GM23338 (cell line): ENCODE measurements around the gene MYD88. TPM values are rescaled to one million over a fixed set of nuclear protein-coding genes. Genes with fewer than 3 reads are reported as not detected.

Experiments used
- ATAC-seq: fragments of 200-7000 bp; cut with Tn5 transposase; 3 replicates; pipeline ENCODE4 v1.9.1; 2020
- DNase-seq: peaks from one replicate; pipeline ENCODE4 v3.0.0-alpha.2; 2015; ENCODE audit warnings: low spot score
- H2AFZ ChIP-seq: fragments of 200-600 bp; sonication (generic); 2 replicates; pipeline ENCODE4 v1.8.0; 2016; ENCODE audit warnings: antibody characterized with exemption, mild to moderate bottlenecking, moderate library complexity
- H3F3A ChIP-seq: fragments of 200-600 bp; sonication (generic); replicated peaks from 2 replicates; pipeline ENCODE4 v1.8.0; 2017; ENCODE audit warnings: antibody characterized with exemption, mixed run types, low read depth
- H3K27ac ChIP-seq: fragments of 200-600 bp; sonication (generic); 2 replicates; pipeline ENCODE4 v1.6.1; 2016; ENCODE audit warnings: low read depth
- H3K27me3 ChIP-seq: fragments of 200-600 bp; sonication (generic); 2 replicates; pipeline ENCODE4 v1.8.0; 2016; ENCODE audit warnings: mild to moderate bottlenecking, mixed run types, moderate library complexity; ENCODE audit not compliant: insufficient read depth
- H3K36me3 ChIP-seq: fragments of 200-600 bp; sonication (generic); 2 replicates; pipeline ENCODE4 v1.8.0; 2016; ENCODE audit warnings: mild to moderate bottlenecking; ENCODE audit not compliant: insufficient read depth
- H3K4me1 ChIP-seq: fragments of 200-600 bp; sonication (generic); 2 replicates; pipeline ENCODE4 v1.8.0; 2016; ENCODE audit warnings: mild to moderate bottlenecking, moderate library complexity; ENCODE audit not compliant: insufficient read depth
- H3K4me2 ChIP-seq: fragments of 200-600 bp; sonication (generic); 2 replicates; pipeline ENCODE4 v1.7.1; 2017; ENCODE audit warnings: mixed run types
- H3K4me3 ChIP-seq: fragments of 200-600 bp; sonication (generic); 2 replicates; pipeline ENCODE4 v1.6.1; 2016; ENCODE audit warnings: mixed run types
- H3K79me2 ChIP-seq: fragments of 200-600 bp; sonication (generic); replicated peaks from 2 replicates; pipeline ENCODE4 v1.8.0; 2017; ENCODE audit warnings: mild to moderate bottlenecking; ENCODE audit not compliant: insufficient read depth
- H3K9me2 ChIP-seq: fragments of 200-600 bp; sonication (generic); 2 replicates; pipeline ENCODE4 v1.8.0; 2017; ENCODE audit not compliant: insufficient read depth
- H4K20me1 ChIP-seq: fragments of 200-600 bp; sonication (generic); replicated peaks from 2 replicates; pipeline ENCODE4 v1.8.0; 2017; ENCODE audit warnings: mild to moderate bottlenecking; ENCODE audit not compliant: insufficient read depth
- H3K27ac Mint-ChIP-seq: 2 replicates; pipeline ENCODE4 v1.8.0; 2020; ENCODE audit warnings: inconsistent platforms, mild to moderate bottlenecking, moderate library complexity, mixed read lengths
- H3K27me3 Mint-ChIP-seq: 3 replicates; pipeline ENCODE4 v1.8.0; 2022; ENCODE audit warnings: low read depth, mild to moderate bottlenecking, moderate library complexity, mixed read lengths, inconsistent platforms; ENCODE audit not compliant: insufficient read depth, poor library complexity
- H3K36me3 Mint-ChIP-seq: 3 replicates; pipeline ENCODE4 v1.8.0; 2021; ENCODE audit warnings: low read depth, mild to moderate bottlenecking, inconsistent platforms, moderate library complexity, mixed read lengths
- H3K4me1 Mint-ChIP-seq: 3 replicates; pipeline ENCODE4 v1.8.0; 2020; ENCODE audit warnings: mild to moderate bottlenecking, inconsistent platforms, mixed read lengths
- H3K4me3 Mint-ChIP-seq: 3 replicates; pipeline ENCODE4 v1.8.0; 2021; ENCODE audit warnings: moderate library complexity, mild to moderate bottlenecking, inconsistent platforms, mixed read lengths
- H3K9me3 Mint-ChIP-seq: 3 replicates; pipeline ENCODE4 v1.8.0; 2020; ENCODE audit warnings: moderate library complexity, mild to moderate bottlenecking, inconsistent platforms, mixed read lengths
- CREB1 ChIP-seq: fragments of 250-450 bp; sonication (Bioruptor Pico); IDR thresholded peaks from 2 replicates; pipeline ENCODE4 v1.5.0; 2020; ENCODE audit warnings: low read depth, mild to moderate bottlenecking, moderate library complexity
- NANOG ChIP-seq: IDR thresholded peaks from 2 replicates; pipeline ENCODE4 v1.6.1; 2016; ENCODE audit warnings: antibody characterized with exemption, borderline replicate concordance
- POLR2AphosphoS5 ChIP-seq: IDR thresholded peaks from 2 replicates; pipeline ENCODE4 v1.6.1; 2016; ENCODE audit warnings: antibody characterized with exemption, low read depth
- STAT1 ChIP-seq: IDR thresholded peaks from one replicate; pipeline ENCODE4 v1.6.1; 2016; ENCODE audit warnings: antibody characterized with exemption; ENCODE audit not compliant: unreplicated experiment
- polyA plus RNA-seq: library from polyadenylated mRNA; unstranded; fragments of >200 nt; fragmentation: Nextera tagmentation; extraction: Ambion mirVana; gene quantifications from 2 replicates; pipeline ENCODE4 v1.2.1, GENCODE V29; 2016
- total RNA-seq: library from RNA; depleted of rRNA; stranded (reverse); fragments of >200 nt; shearing (Covaris generic); gene quantifications from 2 replicates; pipeline ENCODE4 v1.2.3, GENCODE V29; 2014
- TF ChIP-seq, protein P1 (sequence below): fragments of 250-450 bp; sonication (Bioruptor Pico); IDR thresholded peaks from 2 replicates; pipeline ENCODE4 v1.5.0; 2020; ENCODE audit warnings: mild to moderate bottlenecking, moderate library complexity
- TF ChIP-seq, protein P2 (sequence below): IDR thresholded peaks from one replicate; pipeline ENCODE4 v1.6.1; 2018; ENCODE audit warnings: antibody characterized with exemption; ENCODE audit not compliant: unreplicated experiment
- TF ChIP-seq, protein P3 (sequence below): IDR thresholded peaks from 2 replicates; pipeline ENCODE4 v1.6.1; 2016; ENCODE audit warnings: antibody characterized with exemption
- TF ChIP-seq, protein P4 (sequence below), 2 experiments: fragments of 200-600 bp in 1 of 2; sonication (generic) in 1 of 2; conservative IDR thresholded peaks; 2 replicates each; pipeline versions ENCODE4 v1.5.1 to v1.6.1; 2016 to 2017; ENCODE audit warnings: antibody characterized with exemption in 2 of 2, low read depth in 2 of 2, mild to moderate bottlenecking in 2 of 2, moderate library complexity in 1 of 2

The MYD88 gene
- total and polyA plus RNA-seq, 2 experiments from 2014 or later: 15.5 to 26.0 TPM

DNA sequence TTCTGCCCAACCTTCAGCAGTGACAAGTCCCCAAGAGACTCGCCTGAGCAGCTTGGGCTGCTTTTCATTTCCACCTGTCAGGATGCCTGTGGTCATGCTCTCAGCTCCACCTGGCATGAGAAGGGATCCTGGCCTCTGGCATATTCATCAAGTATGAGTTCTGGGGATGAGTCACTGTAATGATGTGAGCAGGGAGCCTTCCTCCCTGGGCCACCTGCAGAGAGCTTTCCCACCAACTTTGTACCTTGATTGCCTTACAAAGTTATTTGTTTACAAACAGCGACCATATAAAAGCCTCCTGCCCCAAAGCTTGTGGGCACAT, 3.5 kb downstream of the MYD88 start:
- Histone ChIP-seq H3K4me2 (no peak overlapping the region), H3K79me2 (peaks cover 10% of the 10 kb centered on the region; the same call in 1 of the 2 replicates), H3F3A (peaks cover 9% of the 10 kb centered on the region), H3K36me3 (no peaks in the 10 kb centered on the region), H3K27ac (no peak overlapping the region), H3K27me3 (no peaks in the 10 kb centered on the region), H3K4me3 (no peak overlapping the region), H2AFZ (no peak overlapping the region), H4K20me1 (no peaks in the 10 kb centered on the region), H3K9me2 (no peaks in the 10 kb centered on the region), H3K4me1 (peaks cover 15% of the 10 kb centered on the region)
- H3K4me1 Mint-ChIP-seq: peaks cover 21% of the 10 kb centered on the region
- H3K9me3 Mint-ChIP-seq: peaks cover 6% of the 10 kb centered on the region
- no peak for DNase-seq
- TF ChIP-seq, protein P1, sequence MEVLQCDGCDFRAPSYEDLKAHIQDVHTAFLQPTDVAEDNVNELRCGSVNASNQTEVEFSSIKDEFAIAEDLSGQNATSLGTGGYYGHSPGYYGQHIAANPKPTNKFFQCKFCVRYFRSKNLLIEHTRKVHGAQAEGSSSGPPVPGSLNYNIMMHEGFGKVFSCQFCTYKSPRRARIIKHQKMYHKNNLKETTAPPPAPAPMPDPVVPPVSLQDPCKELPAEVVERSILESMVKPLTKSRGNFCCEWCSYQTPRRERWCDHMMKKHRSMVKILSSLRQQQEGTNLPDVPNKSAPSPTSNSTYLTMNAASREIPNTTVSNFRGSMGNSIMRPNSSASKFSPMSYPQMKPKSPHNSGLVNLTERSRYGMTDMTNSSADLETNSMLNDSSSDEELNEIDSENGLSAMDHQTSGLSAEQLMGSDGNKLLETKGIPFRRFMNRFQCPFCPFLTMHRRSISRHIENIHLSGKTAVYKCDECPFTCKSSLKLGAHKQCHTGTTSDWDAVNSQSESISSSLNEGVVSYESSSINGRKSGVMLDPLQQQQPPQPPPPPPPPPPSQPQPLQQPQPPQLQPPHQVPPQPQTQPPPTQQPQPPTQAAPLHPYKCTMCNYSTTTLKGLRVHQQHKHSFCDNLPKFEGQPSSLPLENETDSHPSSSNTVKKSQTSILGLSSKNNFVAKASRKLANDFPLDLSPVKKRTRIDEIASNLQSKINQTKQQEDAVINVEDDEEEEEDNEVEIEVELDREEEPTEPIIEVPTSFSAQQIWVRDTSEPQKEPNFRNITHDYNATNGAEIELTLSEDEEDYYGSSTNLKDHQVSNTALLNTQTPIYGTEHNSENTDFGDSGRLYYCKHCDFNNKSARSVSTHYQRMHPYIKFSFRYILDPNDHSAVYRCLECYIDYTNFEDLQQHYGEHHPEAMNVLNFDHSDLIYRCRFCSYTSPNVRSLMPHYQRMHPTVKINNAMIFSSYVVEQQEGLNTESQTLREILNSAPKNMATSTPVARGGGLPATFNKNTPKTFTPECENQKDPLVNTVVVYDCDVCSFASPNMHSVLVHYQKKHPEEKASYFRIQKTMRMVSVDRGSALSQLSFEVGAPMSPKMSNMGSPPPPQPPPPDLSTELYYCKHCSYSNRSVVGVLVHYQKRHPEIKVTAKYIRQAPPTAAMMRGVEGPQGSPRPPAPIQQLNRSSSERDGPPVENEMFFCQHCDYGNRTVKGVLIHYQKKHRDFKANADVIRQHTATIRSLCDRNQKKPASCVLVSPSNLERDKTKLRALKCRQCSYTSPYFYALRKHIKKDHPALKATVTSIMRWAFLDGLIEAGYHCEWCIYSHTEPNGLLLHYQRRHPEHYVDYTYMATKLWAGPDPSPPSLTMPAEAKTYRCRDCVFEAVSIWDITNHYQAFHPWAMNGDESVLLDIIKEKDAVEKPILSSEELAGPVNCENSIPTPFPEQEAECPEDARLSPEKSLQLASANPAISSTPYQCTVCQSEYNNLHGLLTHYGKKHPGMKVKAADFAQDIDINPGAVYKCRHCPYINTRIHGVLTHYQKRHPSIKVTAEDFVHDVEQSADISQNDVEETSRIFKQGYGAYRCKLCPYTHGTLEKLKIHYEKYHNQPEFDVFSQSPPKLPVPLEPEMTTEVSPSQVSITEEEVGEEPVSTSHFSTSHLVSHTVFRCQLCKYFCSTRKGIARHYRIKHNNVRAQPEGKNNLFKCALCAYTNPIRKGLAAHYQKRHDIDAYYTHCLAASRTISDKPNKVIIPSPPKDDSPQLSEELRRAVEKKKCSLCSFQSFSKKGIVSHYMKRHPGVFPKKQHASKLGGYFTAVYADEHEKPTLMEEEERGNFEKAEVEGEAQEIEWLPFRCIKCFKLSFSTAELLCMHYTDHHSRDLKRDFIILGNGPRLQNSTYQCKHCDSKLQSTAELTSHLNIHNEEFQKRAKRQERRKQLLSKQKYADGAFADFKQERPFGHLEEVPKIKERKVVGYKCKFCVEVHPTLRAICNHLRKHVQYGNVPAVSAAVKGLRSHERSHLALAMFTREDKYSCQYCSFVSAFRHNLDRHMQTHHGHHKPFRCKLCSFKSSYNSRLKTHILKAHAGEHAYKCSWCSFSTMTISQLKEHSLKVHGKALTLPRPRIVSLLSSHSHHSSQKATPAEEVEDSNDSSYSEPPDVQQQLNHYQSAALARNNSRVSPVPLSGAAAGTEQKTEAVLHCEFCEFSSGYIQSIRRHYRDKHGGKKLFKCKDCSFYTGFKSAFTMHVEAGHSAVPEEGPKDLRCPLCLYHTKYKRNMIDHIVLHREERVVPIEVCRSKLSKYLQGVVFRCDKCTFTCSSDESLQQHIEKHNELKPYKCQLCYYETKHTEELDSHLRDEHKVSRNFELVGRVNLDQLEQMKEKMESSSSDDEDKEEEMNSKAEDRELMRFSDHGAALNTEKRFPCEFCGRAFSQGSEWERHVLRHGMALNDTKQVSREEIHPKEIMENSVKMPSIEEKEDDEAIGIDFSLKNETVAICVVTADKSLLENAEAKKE: no peak
- TF ChIP-seq, protein P2, sequence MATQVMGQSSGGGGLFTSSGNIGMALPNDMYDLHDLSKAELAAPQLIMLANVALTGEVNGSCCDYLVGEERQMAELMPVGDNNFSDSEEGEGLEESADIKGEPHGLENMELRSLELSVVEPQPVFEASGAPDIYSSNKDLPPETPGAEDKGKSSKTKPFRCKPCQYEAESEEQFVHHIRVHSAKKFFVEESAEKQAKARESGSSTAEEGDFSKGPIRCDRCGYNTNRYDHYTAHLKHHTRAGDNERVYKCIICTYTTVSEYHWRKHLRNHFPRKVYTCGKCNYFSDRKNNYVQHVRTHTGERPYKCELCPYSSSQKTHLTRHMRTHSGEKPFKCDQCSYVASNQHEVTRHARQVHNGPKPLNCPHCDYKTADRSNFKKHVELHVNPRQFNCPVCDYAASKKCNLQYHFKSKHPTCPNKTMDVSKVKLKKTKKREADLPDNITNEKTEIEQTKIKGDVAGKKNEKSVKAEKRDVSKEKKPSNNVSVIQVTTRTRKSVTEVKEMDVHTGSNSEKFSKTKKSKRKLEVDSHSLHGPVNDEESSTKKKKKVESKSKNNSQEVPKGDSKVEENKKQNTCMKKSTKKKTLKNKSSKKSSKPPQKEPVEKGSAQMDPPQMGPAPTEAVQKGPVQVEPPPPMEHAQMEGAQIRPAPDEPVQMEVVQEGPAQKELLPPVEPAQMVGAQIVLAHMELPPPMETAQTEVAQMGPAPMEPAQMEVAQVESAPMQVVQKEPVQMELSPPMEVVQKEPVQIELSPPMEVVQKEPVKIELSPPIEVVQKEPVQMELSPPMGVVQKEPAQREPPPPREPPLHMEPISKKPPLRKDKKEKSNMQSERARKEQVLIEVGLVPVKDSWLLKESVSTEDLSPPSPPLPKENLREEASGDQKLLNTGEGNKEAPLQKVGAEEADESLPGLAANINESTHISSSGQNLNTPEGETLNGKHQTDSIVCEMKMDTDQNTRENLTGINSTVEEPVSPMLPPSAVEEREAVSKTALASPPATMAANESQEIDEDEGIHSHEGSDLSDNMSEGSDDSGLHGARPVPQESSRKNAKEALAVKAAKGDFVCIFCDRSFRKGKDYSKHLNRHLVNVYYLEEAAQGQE: no peak
- no peak for TF ChIP-seq CREB1 (CRISPR knock-in tag)
- TF ChIP-seq, protein P3, sequence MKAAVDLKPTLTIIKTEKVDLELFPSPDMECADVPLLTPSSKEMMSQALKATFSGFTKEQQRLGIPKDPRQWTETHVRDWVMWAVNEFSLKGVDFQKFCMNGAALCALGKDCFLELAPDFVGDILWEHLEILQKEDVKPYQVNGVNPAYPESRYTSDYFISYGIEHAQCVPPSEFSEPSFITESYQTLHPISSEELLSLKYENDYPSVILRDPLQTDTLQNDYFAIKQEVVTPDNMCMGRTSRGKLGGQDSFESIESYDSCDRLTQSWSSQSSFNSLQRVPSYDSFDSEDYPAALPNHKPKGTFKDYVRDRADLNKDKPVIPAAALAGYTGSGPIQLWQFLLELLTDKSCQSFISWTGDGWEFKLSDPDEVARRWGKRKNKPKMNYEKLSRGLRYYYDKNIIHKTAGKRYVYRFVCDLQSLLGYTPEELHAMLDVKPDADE: no peak
- TF ChIP-seq, protein P4, sequence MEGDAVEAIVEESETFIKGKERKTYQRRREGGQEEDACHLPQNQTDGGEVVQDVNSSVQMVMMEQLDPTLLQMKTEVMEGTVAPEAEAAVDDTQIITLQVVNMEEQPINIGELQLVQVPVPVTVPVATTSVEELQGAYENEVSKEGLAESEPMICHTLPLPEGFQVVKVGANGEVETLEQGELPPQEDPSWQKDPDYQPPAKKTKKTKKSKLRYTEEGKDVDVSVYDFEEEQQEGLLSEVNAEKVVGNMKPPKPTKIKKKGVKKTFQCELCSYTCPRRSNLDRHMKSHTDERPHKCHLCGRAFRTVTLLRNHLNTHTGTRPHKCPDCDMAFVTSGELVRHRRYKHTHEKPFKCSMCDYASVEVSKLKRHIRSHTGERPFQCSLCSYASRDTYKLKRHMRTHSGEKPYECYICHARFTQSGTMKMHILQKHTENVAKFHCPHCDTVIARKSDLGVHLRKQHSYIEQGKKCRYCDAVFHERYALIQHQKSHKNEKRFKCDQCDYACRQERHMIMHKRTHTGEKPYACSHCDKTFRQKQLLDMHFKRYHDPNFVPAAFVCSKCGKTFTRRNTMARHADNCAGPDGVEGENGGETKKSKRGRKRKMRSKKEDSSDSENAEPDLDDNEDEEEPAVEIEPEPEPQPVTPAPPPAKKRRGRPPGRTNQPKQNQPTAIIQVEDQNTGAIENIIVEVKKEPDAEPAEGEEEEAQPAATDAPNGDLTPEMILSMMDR (conservative IDR thresholded peaks at IDR 0.05; ENCODE audit: low read depth in 2 of 2): no peak
- no peak for TF ChIP-seq STAT1
- TF ChIP-seq NANOG: no peak
- no peak for TF ChIP-seq POLR2AphosphoS5
- no peak overlapping the region for H3K4me3 Mint-ChIP-seq
- H3K36me3 Mint-ChIP-seq: peaks cover 24% of the 10 kb centered on the region
- ATAC-seq: no peak
- peaks cover 20% of the 10 kb centered on the region for H3K27me3 Mint-ChIP-seq
- H3K27ac Mint-ChIP-seq: no peak overlapping the region
